DND-41 (cell line): ENCODE results near the gene ASPM.

Source experiments
- CTCF ChIP-seq: IDR thresholded peaks from 2 replicates; pipeline ENCODE4 v1.5.1; 2012; ENCODE audit warnings: borderline replicate concordance, low read length, moderate library complexity, mild to moderate bottlenecking; ENCODE audit not compliant: poor library complexity, severe bottlenecking; ENCODE audit errors: extremely low read depth
- EZH2 ChIP-seq: IDR thresholded peaks from 3 replicates; pipeline ENCODE4 v1.6.1; 2012; ENCODE audit warnings: borderline replicate concordance, low read depth, mild to moderate bottlenecking, moderate library complexity, low read length, inconsistent platforms; ENCODE audit not compliant: severe bottlenecking

GRCh38 chr1:197156692-197157091, 10.2 kb upstream of the ASPM start:
- TF ChIP-seq CTCF (no peak), EZH2 (no peak)
